ENCODE measurements around the gene ILF3.

ILF3 gene

DNA sequence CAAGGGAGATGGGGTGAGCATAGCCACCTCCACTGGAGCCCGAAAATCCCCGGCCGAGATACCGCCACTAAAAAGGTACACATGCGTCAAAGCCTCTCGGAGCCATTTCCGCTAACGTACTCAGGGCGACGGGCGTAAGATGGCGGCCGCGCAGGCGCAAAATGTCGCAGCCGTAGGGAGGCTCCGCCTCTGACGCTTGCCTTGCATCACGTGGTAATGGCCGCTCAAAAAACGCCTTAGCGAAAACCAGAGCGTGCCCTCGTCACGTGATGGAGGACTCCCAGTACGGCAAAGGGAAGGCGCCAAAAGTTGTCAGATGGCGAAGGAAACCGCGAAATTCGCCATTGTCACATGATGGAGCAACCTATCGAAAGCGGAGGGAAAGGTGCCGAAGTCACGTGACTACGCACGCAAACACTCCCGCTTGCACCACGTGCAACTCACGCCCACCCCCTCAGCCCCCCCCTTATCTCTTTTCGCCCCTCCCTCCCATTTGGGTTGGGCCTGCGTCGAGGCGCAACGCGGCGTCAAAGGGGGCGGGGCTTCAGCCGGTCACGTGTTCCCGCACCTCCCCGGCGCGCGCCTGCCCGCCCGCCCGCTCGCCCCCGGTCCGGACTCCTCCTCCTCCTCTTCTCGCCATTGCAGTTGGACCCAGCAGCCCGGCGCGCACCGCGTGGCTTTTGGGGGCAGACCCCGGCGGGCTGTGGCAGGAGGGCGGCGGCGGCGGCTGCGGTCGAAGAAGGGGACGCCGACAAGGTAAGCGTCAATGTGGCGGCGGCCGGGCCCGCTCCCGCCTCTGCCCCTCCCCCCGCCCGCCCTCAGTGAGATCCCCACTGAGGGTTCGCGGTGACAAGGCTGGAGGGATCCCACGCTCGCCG lies at the start of gene ILF3:
TSS of gene ILF3 (plus strand) at position 615 of the 878 bp plus-strand sequence. CDS start 16,260 bp downstream, outside the sequence.
- peak; percentile 100 for DNase-seq

DNA sequence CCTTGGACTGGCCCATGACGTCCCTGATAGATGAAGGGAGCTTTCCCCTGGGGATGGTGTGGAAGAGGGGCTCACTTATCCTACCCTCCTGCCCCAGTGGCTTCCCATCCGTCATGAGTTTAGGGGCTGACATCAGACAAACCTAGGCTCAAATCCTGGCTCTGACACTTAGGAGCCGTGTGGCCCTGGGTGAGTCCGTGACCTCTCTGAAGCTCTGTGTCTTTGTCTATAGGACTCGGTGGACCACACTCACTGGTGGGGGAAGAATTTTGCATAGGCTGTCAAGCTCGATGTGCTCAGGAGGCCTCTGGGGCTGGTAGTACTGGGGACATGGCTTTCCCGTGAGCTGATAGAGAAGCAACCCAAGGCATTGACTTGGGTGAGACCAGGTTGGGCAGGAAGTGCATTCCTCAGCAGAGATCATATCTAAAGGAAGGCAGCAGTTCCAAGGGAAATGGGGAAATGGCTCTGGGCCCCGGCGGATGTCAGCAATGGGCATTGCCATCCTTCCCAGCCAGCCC lies 49.6 kb upstream of the ILF3 start:
- peak; percentile 35 for DNase-seq

- no peak for DNase-seq
These were observed 42.2 kb upstream of the ILF3 start for GRCh38 chr19:10611907-10612306.

DNA sequence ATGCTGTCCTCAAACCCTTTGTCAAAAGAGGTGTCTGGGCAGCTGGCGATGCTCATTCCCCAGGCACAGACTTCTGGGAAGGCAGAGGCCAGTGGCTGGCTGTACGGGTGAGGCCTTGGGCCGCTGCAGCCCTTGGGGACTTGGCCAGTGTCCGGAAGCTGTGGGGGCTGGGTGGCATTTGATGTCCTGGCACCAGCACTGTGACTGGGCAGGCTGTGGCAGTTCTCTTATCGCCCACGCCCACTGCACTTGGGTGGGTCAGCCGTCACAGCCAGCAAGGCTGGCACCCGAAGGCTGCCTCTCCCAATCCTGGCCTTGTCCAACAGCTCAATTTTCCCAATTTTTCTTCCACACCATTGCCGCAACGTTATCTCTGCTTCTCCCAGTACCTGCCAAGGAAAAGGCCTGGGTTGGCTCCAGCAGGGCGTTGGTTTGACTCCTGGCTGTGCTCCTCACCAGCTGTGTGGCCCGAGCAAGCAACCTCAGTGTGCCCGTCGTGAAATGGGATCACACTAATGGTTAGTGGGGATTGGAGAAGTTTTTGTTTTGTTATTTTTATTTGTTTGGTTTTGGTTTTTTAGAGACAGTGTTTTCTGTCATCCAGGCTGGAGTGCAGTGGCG lies 41.5 kb upstream of the ILF3 start:
- no peak for DNase-seq

GRCh38 chr19:10615429-10616023 lies 38.6 kb upstream of the ILF3 start:
- no peak for DNase-seq

- no peak for DNase-seq
These were observed 36.6 kb upstream of the ILF3 start for GRCh38 chr19:10617409-10618121.

GRCh38 chr19:10618846-10619245 lies 35.3 kb upstream of the ILF3 start:
- DNase-seq = no peak

GRCh38 chr19:10620786-10621185 lies 33.4 kb upstream of the ILF3 start:
- DNase-seq = no peak

GRCh38 chr19:10621966-10622365 lies 32.2 kb upstream of the ILF3 start:
- DNase-seq = no peak

DNA sequence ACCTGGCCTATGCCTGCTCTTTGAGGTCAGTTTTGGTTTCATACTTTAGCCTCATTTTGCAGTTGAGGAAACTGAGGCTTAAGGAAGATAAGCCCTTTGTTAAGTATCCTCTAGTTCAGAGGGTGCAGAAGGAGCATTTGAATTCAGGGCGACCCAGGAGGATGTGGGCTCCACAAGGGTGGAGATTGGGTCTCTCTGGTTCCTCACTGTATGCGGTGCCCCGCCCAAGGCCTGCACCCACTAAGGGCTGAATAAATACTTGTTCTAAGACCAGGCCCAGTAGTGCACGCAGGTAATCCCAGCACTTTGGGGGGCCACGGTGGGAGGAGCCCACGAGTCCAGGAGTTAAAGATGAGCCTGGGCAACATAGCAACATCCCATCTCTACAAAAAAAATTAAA lies 29.6 kb upstream of the ILF3 start:
- DNase-seq = no peak

GRCh38 chr19:10625003-10625761 lies 29.0 kb upstream of the ILF3 start, which contains the start of gene SLC44A2:
Gene SLC44A2 (plus strand): TSS chr19:10625553. CDS start chr19:10625634, 81 bp downstream.
- DNase-seq = no peak

- no peak for DNase-seq
These were observed 28.4 kb upstream of the ILF3 start for GRCh38 chr19:10625762-10626138.

DNA sequence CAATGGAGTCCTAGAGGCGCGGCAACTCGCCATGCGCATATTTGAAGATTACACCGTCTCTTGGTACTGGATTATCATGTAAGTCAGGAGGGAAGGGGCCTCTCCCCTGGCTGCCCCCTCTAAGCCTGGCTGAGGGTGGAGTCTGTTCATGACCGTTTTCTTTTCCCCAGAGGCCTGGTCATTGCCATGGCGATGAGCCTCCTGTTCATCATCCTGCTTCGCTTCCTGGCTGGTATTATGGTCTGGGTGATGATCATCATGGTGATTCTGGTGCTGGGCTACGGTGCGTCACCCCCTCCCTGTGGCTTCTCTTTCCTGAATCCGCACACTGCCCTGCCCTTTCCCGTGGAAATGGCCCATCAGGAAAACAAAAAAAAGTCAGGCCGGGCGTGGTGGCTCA lies 22.3 kb upstream of the ILF3 start:
- DNase-seq = no peak

- no peak for DNase-seq
These were observed 19.7 kb upstream of the ILF3 start for GRCh38 chr19:10634430-10634829.

- DNase-seq = no peak
These were observed 19.2 kb upstream of the ILF3 start for GRCh38 chr19:10634963-10635362.

DNA sequence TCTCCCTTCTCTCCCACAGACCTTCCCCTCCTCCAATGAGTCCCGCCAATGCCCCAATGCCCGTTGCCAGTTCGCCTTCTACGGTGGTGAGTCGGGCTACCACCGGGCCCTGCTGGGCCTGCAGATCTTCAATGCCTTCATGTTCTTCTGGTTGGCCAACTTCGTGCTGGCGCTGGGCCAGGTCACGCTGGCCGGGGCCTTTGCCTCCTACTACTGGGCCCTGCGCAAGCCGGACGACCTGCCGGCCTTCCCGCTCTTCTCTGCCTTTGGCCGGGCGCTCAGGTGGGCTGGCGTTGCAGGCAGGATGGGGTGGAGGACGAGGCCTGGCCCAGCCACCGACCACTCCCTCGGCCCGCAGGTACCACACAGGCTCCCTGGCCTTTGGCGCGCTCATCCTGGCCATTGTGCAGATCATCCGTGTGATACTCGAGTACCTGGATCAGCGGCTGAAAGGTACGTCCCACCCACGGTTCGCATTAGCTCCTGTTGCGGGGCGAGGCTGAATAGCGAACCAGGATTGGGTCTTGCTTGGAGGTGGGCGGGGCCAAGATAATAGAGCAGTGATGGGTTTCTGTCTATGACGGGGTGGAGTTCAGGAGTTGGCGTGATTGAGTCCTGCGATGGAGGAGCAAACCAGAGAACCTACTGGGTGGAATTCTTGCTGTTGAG lies 17.7 kb upstream of the ILF3 start:
- no peak for DNase-seq

DNA sequence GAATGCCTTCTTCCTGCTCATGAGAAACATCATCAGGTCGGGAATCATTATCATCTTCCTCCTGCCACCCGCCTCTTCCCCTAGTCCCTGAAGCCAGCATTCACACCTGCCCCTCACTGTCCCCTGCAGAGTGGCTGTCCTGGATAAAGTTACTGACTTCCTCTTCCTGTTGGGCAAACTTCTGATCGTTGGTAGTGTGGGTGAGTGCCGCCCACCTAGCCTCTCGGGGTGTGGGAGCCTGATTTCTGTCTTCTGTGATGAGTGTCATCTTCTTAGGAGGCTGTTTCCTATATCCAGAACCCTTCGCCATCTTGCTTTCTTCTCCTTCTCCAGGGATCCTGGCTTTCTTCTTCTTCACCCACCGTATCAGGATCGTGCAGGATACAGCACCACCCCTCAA lies 16.3 kb upstream of the ILF3 start:
- DNase-seq = peak; percentile 37

DNA sequence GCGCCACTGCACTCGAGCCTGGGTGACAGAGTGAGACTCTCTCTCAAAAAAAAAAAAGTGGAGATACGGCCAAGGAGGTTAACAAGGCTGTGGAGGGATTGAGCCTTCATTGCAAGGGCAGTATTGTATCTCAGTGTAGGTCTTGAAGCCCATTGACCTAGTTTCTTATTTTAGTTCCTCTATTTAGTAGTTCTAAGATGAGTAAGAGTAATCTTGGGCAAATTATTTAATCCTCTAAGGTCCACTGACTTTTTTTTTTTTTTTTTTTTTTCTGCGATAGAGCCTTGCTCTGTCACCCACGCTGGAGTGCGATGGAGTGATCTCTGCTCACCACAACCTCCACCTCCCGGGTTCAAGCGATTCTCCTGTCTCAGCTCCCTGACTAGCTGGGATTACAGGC lies 14.3 kb upstream of the ILF3 start:
- peak; percentile 88 for DNase-seq

- no peak for DNase-seq
These were observed 13.8 kb upstream of the ILF3 start for GRCh38 chr19:10640361-10640760.

GRCh38 chr19:10641248-10641647 lies 12.9 kb upstream of the ILF3 start:
- DNase-seq = no peak

GRCh38 chr19:10642473-10643171 lies 11.5 kb upstream of the ILF3 start:
- no peak for DNase-seq

Data from suppressor macrophage treated with lipopolysaccharide for 4 hours (primary cell).